ENCODE results near the gene SLC27A5. TPM values are rescaled to one million over a fixed set of nuclear protein-coding genes. Genes with fewer than 3 reads are reported as not detected.

SLC27A5 gene
- total RNA-seq, 4 donors from 2014 or later, result 3.8 to 10.8 (median 4.6) TPM

DNA sequence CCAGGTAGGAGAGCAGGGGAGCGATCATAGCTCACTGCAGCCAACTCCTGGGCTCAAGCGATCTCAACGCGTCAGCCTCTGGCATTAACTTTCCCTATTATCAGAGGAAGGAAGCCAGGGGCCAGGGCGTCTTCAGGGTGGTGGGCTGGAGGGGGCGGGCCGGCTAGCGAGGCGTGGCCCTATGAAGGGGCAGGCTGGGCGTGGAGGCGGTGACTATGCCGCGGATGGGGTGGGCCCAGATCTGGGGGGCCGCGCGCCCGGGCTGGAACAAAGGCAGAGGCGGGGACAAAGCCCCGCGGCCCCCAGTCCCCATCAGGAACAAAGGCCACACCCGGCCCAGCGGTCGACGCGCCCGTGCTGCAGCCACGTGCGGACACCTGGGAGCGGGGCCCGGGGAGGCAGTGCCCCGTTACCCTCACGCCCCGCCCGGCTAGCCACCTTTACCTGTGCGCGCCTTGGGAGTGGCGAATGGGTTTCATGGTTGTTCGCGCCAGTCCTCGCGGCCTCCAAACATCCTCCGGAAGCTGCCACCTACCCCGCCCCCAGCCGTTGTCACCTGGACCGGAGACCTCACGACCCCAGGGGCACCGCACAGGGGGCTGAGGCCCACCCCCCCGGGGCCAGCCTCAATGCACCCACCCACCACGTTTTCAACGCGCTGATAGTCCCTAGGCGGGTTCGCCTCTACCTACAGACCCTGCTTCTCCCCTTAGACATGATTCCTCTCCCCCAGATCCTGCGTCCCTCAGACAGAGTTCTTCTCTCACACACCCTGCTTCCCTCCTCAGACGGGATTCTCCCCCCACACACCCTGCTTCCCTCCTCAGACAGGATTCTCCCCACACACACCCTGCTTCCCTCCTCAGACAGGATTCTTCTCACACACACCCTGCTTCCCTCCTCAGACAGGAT is 26.7 kb upstream of the SLC27A5 start:
- H3K27ac ChIP-seq (replicated peaks in 1 of 4), result peak overlapping the region in 1 of 4 donors; percentile 10
- H3K27me3 ChIP-seq, result peaks cover 0 to 50% (median 13%) of the 10 kb centered on the region in 4 donors
- intact Hi-C loops (cut with DNase I), result no loop called here
- TF ChIP-seq POLR2A (IDR thresholded peaks at IDR 0.05; ENCODE audit: low read depth), result no peak
- no peak for TF ChIP-seq EP300 (IDR thresholded peaks at IDR 0.05)
- TF ChIP-seq POLR2AphosphoS5 (IDR thresholded peaks at IDR 0.05), result no peak
- TF ChIP-seq, protein P1, sequence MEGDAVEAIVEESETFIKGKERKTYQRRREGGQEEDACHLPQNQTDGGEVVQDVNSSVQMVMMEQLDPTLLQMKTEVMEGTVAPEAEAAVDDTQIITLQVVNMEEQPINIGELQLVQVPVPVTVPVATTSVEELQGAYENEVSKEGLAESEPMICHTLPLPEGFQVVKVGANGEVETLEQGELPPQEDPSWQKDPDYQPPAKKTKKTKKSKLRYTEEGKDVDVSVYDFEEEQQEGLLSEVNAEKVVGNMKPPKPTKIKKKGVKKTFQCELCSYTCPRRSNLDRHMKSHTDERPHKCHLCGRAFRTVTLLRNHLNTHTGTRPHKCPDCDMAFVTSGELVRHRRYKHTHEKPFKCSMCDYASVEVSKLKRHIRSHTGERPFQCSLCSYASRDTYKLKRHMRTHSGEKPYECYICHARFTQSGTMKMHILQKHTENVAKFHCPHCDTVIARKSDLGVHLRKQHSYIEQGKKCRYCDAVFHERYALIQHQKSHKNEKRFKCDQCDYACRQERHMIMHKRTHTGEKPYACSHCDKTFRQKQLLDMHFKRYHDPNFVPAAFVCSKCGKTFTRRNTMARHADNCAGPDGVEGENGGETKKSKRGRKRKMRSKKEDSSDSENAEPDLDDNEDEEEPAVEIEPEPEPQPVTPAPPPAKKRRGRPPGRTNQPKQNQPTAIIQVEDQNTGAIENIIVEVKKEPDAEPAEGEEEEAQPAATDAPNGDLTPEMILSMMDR (IDR thresholded peaks at IDR 0.05), result no peak
- H3K9me3 ChIP-seq, result no peaks in the 10 kb centered on the region
- no peaks in the 10 kb centered on the region for H3K36me3 ChIP-seq
- H3K4me1 ChIP-seq, result peaks cover 12 to 15% (median 13%) of the 10 kb centered on the region in 4 donors
- DNase-seq (ENCODE audit: extremely low spot score), result no peak
- 6% methylated on average over 24 of the region's 55 CpGs for WGBS
- H3K4me3 ChIP-seq, result peak overlapping the region; percentile 25 to 53 (median 36)

DNA sequence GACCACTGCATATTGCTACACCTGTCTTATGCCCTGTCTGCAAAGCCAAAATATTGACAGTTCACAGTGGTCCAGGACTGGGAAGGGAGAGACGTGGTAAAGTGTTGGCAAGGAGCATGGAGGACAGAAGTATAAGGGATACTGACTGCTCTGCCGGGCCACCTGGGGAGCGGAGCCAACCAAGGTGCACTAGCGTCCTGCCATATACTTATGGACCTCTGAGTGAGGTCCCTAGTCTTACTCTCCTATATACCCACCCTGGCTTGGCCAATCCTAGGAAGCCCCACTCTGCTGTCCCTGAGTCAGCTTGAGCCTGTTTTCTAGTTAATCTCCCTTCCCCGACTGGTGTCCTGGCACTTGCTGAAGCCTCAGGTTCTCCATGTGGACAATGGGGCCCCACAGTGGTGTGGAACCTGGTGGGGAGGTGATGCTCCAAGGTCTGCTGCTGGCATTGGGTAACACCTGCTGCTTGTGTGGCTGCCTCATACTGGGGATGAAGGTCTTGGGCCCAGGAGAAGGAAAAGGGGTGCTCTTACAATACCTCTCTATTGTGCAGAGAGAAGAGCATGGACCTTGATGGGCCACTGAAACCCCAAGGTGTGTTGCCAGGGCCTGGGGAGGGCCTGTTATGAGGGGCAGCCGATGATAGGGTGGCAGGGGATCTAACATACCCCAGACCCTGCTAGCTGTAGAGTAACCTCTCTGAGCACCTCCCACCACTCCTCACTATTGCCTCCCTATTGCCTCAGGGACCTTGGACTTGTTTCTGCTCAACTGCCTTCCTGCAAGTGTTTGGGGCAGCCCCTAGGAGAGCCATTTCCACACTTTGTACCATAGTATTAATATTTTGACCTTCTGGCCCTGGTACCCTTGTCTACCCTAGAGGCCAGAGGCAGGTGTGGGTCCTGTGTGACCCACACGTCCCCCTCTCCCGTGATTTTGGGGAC is 25.3 kb upstream of the SLC27A5 start:
- TF ChIP-seq POLR2A (IDR thresholded peaks at IDR 0.05; ENCODE audit: low read depth) (no peak), EP300 (IDR thresholded peaks at IDR 0.05) (no peak), POLR2AphosphoS5 (IDR thresholded peaks at IDR 0.05) (no peak)
- TF ChIP-seq, protein P1 (IDR thresholded peaks at IDR 0.05), result no peak
- Histone ChIP-seq H3K27ac (replicated peaks in 1 of 4) (no peak overlapping the region), H3K36me3 (no peaks in the 10 kb centered on the region), H3K4me1 (peaks cover 6 to 8% (median 8%) of the 10 kb centered on the region in 4 donors), H3K27me3 (peaks cover 0 to 51% (median 13%) of the 10 kb centered on the region in 4 donors), H3K9me3 (no peaks in the 10 kb centered on the region), H3K4me3 (no peak overlapping the region)
- intact Hi-C loops (cut with DNase I), result no loop called here
- 79% methylated on average over 8 of the region's 8 CpGs for WGBS
- no peak for DNase-seq (ENCODE audit: extremely low spot score)

DNA sequence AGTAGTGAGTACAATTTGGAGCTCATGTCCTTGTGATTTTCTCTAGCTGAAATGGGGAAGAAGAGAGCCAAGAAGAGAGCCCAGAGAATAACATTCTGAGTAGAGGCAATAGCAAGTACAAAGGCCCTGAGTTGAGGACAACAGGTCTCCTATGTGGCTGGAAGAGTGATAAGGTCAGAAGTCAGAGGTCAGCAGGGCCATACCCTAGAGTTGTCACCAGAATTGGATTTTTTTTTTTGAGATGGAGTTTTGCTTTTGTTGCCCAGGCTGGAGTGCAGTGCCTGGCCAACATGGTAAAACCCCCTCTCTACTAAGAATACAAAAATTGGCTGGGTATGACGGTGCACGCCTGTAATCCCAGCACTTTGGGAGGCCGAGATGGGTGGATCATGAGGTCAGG is 24.1 kb upstream of the SLC27A5 start:
- no peak for DNase-seq (ENCODE audit: extremely low spot score)
- peaks cover 6 to 8% (median 8%) of the 10 kb centered on the region in 4 donors for H3K4me1 ChIP-seq
- H3K27me3 ChIP-seq, result peaks cover 0 to 62% (median 13%) of the 10 kb centered on the region in 4 donors
- intact Hi-C loops (cut with DNase I), result no loop called here
- 92% methylated on average over 3 of the region's 3 CpGs for WGBS
- TF ChIP-seq POLR2AphosphoS5 (IDR thresholded peaks at IDR 0.05) (no peak), EP300 (IDR thresholded peaks at IDR 0.05) (no peak), POLR2A (IDR thresholded peaks at IDR 0.05; ENCODE audit: low read depth) (no peak)
- TF ChIP-seq, protein P1 (IDR thresholded peaks at IDR 0.05), result no peak
- no peaks in the 10 kb centered on the region for H3K9me3 ChIP-seq
- no peaks in the 10 kb centered on the region for H3K36me3 ChIP-seq
- H3K27ac ChIP-seq (replicated peaks in 1 of 4), result no peak overlapping the region
- H3K4me3 ChIP-seq, result no peak overlapping the region

DNA sequence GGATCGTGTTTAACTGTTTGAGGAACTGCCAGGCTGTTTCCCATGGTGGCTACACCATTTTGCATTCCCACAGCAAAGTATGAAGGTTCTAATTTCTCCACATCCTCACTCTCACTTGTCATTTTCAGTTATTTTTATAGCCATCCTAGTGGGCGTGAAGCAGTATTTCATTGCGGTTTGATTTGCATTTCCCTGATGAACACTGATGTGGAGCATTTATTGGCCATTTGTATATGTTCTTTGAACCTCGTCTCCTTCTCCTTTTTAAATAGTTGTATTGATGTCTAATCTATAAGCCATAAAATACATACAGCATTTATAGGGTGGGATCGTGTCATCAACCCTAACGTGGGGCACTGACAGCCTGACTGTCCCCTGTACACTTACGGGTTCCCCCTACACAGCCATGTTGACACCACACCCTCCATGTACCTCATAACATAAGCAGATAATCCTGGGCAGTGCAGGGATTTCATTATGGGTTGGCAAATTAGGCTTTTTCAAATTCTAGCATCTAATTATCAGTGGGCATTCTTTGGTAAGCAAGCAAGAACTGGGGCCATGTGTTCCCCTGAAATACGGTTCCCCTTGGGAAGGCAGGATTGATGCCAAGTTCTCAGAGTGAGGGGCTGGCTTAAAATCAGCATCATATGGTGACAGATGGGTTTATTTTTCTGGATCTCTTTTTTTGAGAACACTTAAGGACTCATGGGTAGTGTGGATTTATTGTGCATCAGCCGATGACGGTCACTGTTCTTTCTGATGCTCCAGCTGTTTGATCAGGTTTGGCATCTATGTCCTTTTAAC is 19.4 kb upstream of the SLC27A5 start:
- H3K9me3 ChIP-seq, result no peaks in the 10 kb centered on the region
- 77% methylated on average over 10 of the region's 10 CpGs for WGBS
- no peaks in the 10 kb centered on the region for H3K4me1 ChIP-seq
- no peaks in the 10 kb centered on the region for H3K36me3 ChIP-seq
- H3K27ac ChIP-seq (replicated peaks in 1 of 4), result no peak overlapping the region
- intact Hi-C loops (cut with DNase I), result no loop called here
- H3K4me3 ChIP-seq, result no peak overlapping the region
- no peak for DNase-seq (ENCODE audit: extremely low spot score)
- TF ChIP-seq POLR2AphosphoS5 (IDR thresholded peaks at IDR 0.05) (no peak), POLR2A (IDR thresholded peaks at IDR 0.05; ENCODE audit: low read depth) (no peak), EP300 (IDR thresholded peaks at IDR 0.05) (no peak)
- TF ChIP-seq, protein P1 (IDR thresholded peaks at IDR 0.05), result no peak
- H3K27me3 ChIP-seq, result peaks cover 0 to 28% (median 0%) of the 10 kb centered on the region in 4 donors

Data from esophagus muscularis mucosa (tissue), 4 donors.